Hepatocyte (in vitro differentiated cells): Measurements from ENCODE around the gene C11orf98.

Source experiments
- EZH2 ChIP-seq: fragments of 200-600 bp; sonication (generic); IDR thresholded peaks from 2 replicates; pipeline ENCODE4 v1.6.1; 2016; ENCODE audit warnings: antibody characterized with exemption, mild to moderate bottlenecking, borderline replicate concordance
- TF ChIP-seq, protein P1 (sequence below): fragments of 200-600 bp; sonication (generic); IDR thresholded peaks from 2 replicates; pipeline ENCODE4 v1.5.1; 2016; ENCODE audit warnings: antibody characterized with exemption, mild to moderate bottlenecking; ENCODE audit not compliant: poor library complexity

DNA sequence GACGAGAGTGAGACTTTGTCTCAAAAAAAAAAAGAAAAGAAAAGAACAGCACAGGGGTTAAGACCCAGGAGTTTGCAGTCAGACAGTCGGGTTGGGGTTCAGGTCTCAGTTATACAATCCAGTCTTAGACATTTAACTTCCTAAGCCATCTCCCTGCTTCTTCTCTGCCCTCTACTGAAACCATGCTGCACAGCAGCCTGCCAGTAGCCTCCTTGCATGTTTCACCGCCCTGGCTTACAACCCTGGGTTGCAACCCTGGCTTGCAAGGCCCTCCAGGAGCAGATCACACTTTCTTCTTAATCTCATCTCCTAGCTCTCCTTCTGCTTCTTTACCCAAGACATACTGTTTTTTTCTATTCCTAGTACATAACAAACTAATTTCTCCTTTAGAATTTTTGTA, 37.3 kb downstream of the C11orf98 start:
- TF ChIP-seq, protein P1, sequence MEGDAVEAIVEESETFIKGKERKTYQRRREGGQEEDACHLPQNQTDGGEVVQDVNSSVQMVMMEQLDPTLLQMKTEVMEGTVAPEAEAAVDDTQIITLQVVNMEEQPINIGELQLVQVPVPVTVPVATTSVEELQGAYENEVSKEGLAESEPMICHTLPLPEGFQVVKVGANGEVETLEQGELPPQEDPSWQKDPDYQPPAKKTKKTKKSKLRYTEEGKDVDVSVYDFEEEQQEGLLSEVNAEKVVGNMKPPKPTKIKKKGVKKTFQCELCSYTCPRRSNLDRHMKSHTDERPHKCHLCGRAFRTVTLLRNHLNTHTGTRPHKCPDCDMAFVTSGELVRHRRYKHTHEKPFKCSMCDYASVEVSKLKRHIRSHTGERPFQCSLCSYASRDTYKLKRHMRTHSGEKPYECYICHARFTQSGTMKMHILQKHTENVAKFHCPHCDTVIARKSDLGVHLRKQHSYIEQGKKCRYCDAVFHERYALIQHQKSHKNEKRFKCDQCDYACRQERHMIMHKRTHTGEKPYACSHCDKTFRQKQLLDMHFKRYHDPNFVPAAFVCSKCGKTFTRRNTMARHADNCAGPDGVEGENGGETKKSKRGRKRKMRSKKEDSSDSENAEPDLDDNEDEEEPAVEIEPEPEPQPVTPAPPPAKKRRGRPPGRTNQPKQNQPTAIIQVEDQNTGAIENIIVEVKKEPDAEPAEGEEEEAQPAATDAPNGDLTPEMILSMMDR = no peak
- TF ChIP-seq EZH2 = no peak
